Colonic mucosa (tissue), 4 donors: ENCODE data around the gene RHOF. TPM values are rescaled to one million over a fixed set of nuclear protein-coding genes. Genes with fewer than 3 reads are reported as not detected.

Experiments used
- DNase-seq: peaks from one replicate; pipeline ENCODE4 v3.0.0-alpha.2; 2020
- H3K27ac ChIP-seq: fragments of 200-600 bp; one replicate; pipeline ENCODE4 v1.8.0; 2021
- H3K27me3 ChIP-seq: fragments of 200-600 bp; one replicate; pipeline ENCODE4 v1.8.0; 2021
- H3K36me3 ChIP-seq: fragments of 200-600 bp; one replicate; pipeline ENCODE4 v1.8.0; 2021
- H3K4me1 ChIP-seq: fragments of 200-600 bp; one replicate; pipeline ENCODE4 v1.8.0; 2021; ENCODE audit warnings: mild to moderate bottlenecking
- H3K4me3 ChIP-seq: fragments of 200-600 bp; one replicate; pipeline ENCODE4 v1.8.0; 2021
- H3K9ac ChIP-seq, 2 donors: one replicate each; pipeline ENCODE4 v1.7.0; 2013; ENCODE audit warnings: control low read depth in 2 of 2, low read depth in 2 of 2, low read length in 2 of 2
- H3K9me3 ChIP-seq: fragments of 200-600 bp; one replicate; pipeline ENCODE4 v1.8.0; 2021
- intact Hi-C: fragments of 100-400 bp; cut with DNase I; formaldehyde crosslinking; loops from one replicate; pipeline ENCODE4 v1.14.1; 2022
- total RNA-seq, 2 donors: library from RNA; stranded (reverse); fragmentation: NEBNext Ultra II Directional in 1 of 2; extraction: Animal tissue kit (Norgen Biotek cat#: 25700) in 1 of 2; gene quantifications; one replicate each; pipeline ENCODE4 v1.2.1, GENCODE V29; 2021
- TF ChIP-seq, protein P1 (sequence below): fragments of 200-600 bp; IDR thresholded peaks from one replicate; pipeline ENCODE4 v1.8.0; 2022; ENCODE audit warnings: antibody characterized with exemption, mild to moderate bottlenecking
- donor health status: healthy.
- donor health status: DM: no; HTN: no; CAD: no.
- donor health status: DM: no; HTN: no; CAD: no.

Gene RHOF
- total RNA-seq, 2 donors from 2014 or later = 58.0 to 74.5 TPM

DNA sequence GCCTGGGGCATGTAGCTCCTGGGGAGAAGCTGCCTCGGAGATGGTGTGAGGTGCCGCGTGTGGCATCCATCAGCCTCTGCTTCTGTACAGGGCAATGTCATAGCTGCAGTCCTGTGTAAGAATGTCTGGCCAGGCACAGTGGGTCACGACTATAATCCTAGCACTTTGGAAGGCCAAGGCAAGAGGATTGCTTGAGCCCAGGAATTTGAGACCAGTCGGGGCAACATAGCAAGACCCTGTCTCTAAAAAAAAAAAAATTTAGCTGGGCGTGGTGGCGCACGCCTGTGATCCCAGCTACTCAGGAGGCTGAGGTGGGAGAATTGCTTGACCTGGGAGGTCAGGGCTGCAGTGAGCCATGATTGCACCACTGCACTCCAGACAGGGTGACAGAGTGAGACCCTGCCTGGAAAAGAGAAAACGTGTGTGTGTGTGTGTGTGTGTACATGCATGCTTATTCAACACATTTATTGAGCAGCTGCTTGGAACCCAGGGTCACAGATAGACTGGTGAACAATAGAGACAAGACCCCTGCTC lies 24.1 kb downstream of the RHOF start:
- Histone ChIP-seq H3K9ac (no peak overlapping the region), H3K4me3 (no peak overlapping the region), H3K27ac (no peak overlapping the region), H3K4me1 (peaks cover 4% of the 10 kb centered on the region), H3K27me3 (no peaks in the 10 kb centered on the region), H3K36me3 (no peaks in the 10 kb centered on the region), H3K9me3 (no peaks in the 10 kb centered on the region)
- intact Hi-C loops = no loop called here
- TF ChIP-seq, protein P1, sequence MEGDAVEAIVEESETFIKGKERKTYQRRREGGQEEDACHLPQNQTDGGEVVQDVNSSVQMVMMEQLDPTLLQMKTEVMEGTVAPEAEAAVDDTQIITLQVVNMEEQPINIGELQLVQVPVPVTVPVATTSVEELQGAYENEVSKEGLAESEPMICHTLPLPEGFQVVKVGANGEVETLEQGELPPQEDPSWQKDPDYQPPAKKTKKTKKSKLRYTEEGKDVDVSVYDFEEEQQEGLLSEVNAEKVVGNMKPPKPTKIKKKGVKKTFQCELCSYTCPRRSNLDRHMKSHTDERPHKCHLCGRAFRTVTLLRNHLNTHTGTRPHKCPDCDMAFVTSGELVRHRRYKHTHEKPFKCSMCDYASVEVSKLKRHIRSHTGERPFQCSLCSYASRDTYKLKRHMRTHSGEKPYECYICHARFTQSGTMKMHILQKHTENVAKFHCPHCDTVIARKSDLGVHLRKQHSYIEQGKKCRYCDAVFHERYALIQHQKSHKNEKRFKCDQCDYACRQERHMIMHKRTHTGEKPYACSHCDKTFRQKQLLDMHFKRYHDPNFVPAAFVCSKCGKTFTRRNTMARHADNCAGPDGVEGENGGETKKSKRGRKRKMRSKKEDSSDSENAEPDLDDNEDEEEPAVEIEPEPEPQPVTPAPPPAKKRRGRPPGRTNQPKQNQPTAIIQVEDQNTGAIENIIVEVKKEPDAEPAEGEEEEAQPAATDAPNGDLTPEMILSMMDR = no peak
- DNase-seq = no peak

DNA sequence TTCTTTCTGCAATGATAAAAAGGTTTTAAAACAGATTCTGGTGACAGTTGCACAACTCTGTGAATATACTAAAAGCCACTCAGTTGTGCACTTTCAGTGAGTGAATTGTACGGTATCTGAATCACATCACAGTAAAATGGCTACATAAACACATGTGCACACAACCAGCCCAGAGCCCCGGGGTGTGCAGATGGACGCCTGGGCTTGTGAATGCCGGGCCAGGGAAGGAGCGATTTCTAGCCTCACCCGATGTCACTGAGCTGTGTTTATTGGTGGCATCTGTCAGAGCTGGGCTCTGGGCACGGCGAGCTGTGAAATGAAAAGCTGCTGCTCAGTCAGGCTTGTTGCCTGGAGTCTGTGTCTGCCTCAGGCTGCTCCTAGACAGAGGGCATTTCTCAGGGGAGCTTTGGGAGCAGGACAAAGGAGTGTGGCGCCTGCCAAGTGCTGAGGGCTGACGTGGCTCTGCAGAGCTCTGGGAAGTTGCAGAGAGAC lies 25.9 kb downstream of the RHOF start:
- Histone ChIP-seq H3K9ac (no peak overlapping the region), H3K36me3 (no peaks in the 10 kb centered on the region), H3K4me1 (no peaks in the 10 kb centered on the region), H3K9me3 (no peaks in the 10 kb centered on the region), H3K4me3 (no peak overlapping the region), H3K27me3 (no peaks in the 10 kb centered on the region), H3K27ac (no peak overlapping the region)
- intact Hi-C loops = no loop called here
- TF ChIP-seq, protein P1 = no peak
- no peak for DNase-seq

DNA sequence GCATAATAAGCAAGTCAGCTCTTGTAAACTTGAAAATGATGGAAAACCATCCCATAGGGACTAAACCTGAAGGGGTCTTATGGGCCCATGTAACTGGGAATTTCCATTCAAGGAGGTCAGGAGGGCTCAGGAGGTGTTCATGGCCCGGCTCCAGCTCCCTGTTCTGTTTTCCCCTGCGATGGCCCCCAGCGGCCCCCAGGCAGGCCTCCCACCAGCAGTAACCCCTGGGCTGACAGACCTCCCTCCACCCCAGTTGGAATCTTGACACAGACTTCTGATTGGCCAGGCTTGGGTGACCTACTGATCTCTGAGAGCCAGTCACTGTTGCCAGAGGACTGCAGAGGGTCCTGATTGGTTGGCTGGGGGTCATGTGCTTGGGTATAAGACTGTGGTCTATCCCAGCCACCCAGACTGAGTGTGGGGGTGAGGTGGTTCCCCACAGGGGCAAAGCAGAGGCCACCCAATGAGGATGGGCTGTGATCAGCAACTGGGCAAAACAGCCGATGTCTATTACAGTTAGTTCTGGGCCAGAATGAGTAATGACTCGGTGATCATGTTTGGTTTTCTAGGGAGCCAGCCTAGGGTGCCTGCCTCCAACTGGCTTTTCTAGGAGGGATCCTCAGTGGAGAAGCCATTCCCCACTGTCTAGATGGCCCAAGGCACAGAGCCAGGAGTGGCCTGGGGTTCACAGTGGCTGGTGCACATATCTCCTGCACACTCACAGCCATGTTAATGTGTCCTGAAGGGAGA lies 27.0 kb downstream of the RHOF start:
- H3K9ac ChIP-seq = no peak overlapping the region
- H3K4me1 ChIP-seq = no peaks in the 10 kb centered on the region
- no peak for DNase-seq
- H3K4me3 ChIP-seq = no peak overlapping the region
- intact Hi-C loops = no loop called here
- no peaks in the 10 kb centered on the region for H3K27me3 ChIP-seq
- TF ChIP-seq, protein P1 = no peak
- H3K36me3 ChIP-seq = no peaks in the 10 kb centered on the region
- no peak overlapping the region for H3K27ac ChIP-seq
- H3K9me3 ChIP-seq = no peaks in the 10 kb centered on the region

DNA sequence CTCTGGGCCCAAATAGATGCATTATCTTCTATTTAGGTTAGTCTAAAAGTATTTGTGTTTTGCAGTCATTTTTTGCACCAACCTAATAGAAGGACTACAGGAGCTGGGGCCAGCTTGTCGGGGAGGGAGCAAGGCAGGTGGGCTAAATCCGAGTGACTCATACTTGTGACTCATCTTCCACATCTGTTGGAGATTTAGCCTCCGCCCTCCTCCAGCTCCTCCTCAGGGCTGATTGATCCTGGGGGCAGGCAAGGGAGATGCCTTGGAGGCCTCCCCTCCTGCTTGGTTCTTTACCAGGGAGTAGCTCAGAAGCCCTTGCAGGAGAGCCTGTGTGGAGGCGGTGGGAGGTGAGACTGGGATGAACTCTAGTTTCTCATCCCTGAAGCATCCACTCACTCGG lies 27.9 kb downstream of the RHOF start:
- Histone ChIP-seq H3K4me3 (no peak overlapping the region), H3K9me3 (no peaks in the 10 kb centered on the region), H3K9ac (no peak overlapping the region), H3K27me3 (no peaks in the 10 kb centered on the region), H3K27ac (no peak overlapping the region), H3K36me3 (no peaks in the 10 kb centered on the region), H3K4me1 (no peaks in the 10 kb centered on the region)
- intact Hi-C loops = no loop called here
- no peak for DNase-seq
- TF ChIP-seq, protein P1 = no peak

DNA sequence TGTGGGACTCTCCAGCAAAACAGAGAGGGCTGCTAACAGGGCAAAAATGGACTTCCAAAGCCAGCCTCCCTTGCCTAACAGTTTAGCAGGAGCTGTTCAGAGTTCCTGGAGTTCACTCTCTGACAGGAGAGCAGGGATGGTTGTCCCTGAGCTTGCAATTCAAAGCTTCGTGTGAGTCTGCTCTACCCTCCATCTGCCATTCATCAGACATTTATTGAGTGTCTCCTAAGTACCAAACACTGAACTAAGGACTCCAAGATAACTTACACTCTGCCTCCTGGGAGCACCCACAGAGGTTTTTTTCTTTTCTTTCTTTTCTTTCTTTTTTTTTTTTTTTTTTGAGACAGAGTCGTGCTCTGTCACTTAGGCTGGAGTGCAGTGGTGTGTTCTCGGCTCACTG lies 28.7 kb downstream of the RHOF start:
- Histone ChIP-seq H3K4me1 (no peaks in the 10 kb centered on the region), H3K9ac (no peak overlapping the region), H3K27ac (no peak overlapping the region), H3K9me3 (no peaks in the 10 kb centered on the region), H3K27me3 (no peaks in the 10 kb centered on the region), H3K4me3 (no peak overlapping the region), H3K36me3 (no peaks in the 10 kb centered on the region)
- no peak for DNase-seq
- intact Hi-C loops = no loop called here
- TF ChIP-seq, protein P1 = no peak
